ENCODE data around the gene ZNF836.

Gene ZNF836

DNA sequence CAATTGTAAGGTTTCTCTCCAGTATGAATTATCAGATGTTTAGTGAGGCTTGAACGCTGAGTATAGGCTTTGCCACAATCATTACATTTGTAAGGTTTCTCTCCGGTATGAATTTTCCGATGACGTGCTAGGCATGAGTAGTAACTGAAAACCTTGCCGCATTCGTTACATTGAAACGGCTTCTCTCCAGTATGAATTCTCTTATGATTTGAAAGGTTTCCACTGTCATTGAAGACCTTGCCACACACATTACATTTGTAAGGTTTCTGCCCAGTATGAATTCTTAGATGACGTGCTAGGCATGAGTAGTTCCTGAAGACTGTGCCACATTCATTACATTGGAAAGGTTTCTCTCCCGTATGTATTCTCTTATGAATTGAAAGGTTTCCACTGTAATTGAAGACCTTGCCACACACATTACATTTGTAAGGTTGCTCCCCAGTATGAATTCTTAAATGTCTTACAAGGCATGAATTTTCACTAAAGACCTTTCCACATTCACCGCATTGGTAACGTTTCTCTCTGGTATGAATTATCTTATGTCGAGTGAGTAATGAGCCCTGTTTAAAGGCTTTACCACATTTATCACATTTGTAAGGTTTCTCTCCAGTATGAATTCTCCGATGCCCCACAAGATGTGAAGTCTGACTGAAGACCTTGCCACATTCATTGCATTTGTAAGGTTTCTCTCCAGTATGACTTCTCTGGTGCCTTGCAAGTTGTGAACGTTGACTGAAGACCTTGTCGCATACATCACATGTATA, 15.6 kb downstream of the ZNF836 start:
- TF ChIP-seq, protein P1, sequence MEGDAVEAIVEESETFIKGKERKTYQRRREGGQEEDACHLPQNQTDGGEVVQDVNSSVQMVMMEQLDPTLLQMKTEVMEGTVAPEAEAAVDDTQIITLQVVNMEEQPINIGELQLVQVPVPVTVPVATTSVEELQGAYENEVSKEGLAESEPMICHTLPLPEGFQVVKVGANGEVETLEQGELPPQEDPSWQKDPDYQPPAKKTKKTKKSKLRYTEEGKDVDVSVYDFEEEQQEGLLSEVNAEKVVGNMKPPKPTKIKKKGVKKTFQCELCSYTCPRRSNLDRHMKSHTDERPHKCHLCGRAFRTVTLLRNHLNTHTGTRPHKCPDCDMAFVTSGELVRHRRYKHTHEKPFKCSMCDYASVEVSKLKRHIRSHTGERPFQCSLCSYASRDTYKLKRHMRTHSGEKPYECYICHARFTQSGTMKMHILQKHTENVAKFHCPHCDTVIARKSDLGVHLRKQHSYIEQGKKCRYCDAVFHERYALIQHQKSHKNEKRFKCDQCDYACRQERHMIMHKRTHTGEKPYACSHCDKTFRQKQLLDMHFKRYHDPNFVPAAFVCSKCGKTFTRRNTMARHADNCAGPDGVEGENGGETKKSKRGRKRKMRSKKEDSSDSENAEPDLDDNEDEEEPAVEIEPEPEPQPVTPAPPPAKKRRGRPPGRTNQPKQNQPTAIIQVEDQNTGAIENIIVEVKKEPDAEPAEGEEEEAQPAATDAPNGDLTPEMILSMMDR (IDR thresholded peaks at IDR 0.05; ENCODE audit: insufficient read depth, low read depth, low read length, missing control alignments) = no peak
- H3K4me3 ChIP-seq (ENCODE audit: low read length) = no peak overlapping the region
- DNase-seq (ENCODE audit: low read depth) = no peak

DNA sequence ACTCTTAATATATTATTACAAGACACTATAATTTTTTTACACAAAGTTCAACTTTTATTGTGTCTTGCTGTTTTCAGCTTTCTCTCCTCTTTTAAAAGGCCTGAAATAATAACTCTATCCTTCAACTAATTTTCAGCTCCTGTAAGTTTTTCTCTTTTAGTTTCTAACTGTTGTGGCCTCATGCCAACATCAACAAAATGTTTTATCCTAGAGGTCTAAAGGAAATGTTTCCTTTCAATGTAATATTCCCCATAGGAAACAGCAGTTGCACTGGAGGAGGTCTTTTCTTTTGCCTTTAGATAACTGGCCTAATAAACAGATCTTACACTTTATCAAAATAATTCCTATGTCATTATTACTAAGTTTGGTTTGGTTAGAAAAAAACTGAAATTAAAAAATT, 23.2 kb downstream of the ZNF836 start:
- no peak overlapping the region for H3K4me3 ChIP-seq (ENCODE audit: low read length)
- TF ChIP-seq, protein P1 (IDR thresholded peaks at IDR 0.05; ENCODE audit: insufficient read depth, low read depth, low read length, missing control alignments) = no peak
- no peak for DNase-seq (ENCODE audit: low read depth)

DNA sequence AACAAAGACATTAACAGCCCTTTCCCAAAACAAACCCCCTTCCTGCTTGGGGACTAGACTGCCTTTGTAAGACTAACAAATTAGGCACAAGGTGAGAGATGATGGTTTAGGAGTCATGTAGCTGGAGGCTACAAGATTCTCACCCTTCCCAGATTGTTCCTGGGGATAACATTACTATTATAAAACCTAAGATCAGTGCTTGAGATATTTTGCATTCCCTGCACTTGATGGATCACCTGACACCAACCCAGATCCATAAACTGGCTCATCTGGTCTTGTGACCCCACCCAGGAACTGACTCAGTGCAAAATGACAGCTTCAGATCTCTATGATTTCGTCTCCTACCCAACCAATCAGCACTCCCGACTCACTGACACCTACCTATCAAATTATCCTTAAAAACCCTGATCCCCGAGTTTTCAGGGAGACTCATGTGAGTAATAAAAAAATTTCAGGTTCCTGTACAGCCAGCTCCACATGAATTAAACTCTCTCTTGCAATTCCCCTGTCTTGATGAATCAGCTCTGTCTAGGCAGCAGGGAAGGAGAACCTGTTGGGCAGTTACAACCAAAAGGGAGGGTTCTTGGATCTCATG, 29.3 kb downstream of the ZNF836 start:
- peak; percentile 95 for DNase-seq (ENCODE audit: low read depth)
- TF ChIP-seq, protein P1 (IDR thresholded peaks at IDR 0.05; ENCODE audit: insufficient read depth, low read depth, low read length, missing control alignments) = no peak
- H3K4me3 ChIP-seq (ENCODE audit: low read length) = no peak overlapping the region

GRCh38 chr19:52141203-52141602, 30.2 kb downstream of the ZNF836 start:
- DNase-seq (ENCODE audit: low read depth) = no peak
- H3K4me3 ChIP-seq (ENCODE audit: low read length) = no peak overlapping the region
- TF ChIP-seq, protein P1 (IDR thresholded peaks at IDR 0.05; ENCODE audit: insufficient read depth, low read depth, low read length, missing control alignments) = no peak

- H3K4me3 ChIP-seq (ENCODE audit: low read length) = no peak overlapping the region
- TF ChIP-seq, protein P1 (IDR thresholded peaks at IDR 0.05; ENCODE audit: insufficient read depth, low read depth, low read length, missing control alignments) = no peak
Observed at GRCh38 chr19:52140032-52140710, 31.2 kb downstream of the ZNF836 start.

DNA sequence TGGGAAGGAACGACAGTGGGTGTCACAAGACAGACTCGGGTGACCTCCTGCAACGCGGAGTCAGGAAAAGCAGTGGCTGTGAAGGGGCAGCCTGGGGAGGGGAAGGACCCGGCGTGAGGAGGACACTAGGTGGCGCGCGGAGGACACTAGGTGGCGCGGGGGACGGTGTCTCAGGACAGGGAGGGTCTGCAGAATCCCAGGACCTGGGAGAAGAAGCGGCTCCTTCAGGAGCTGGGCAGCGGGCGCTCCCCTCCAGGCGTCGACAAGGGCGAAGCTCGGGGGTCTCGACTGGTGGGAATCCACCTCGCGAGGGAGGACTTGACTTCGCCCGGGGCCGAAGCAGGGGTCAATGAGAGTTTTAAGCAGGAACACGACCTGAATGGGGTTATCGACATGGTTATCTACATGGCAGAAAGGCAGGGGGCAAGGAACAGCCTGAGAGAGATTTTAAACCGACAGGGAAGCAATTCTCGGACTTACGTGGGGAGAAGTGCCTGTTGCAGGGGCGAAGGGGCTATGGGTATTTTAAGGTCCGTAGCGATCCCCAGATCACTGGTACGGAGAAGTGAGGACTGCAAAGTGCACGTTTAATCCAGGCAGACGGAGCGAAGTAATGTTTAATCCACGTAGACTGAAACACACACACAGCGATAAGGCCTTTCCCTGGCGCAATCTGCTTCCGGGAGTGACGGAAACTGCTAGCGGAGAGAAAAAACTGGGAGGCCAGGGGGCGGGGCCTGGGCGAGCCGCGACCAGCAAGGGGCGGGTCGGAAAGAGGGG, 32.0 kb downstream of the ZNF836 start, which contains the start of gene ZNF616:
Gene ZNF616, minus strand, starts transcription at position 687 of the 780 bp plus-strand sequence. CDS start 9,426 bp downstream, outside the sequence.
- TF ChIP-seq, protein P1 (IDR thresholded peaks at IDR 0.05; ENCODE audit: insufficient read depth, low read depth, low read length, missing control alignments) = peak; percentile 72
- peak within 1 kb of the TSS; percentile 97 for H3K4me3 ChIP-seq (ENCODE audit: low read length)
- DNase-seq (ENCODE audit: low read depth) = peak; percentile 96

More at GRCh38 chr19:52140032-52140710, 31.2 kb downstream of the ZNF836 start:
- DNase-seq (ENCODE audit: low read depth) = no peak

Measured in epithelial cell of esophagus (primary cell).